Stimulated activated CD8-positive, alpha-beta memory T cell treated with anti-CD3 and anti-CD28 coated beads, Interleukin-7, amount 100 ng/mL, for 48 hours (primary cell): ENCODE results near the gene PCDHA5.
"Not testable (repeated sequence)": the region's sequence is repeated elsewhere in the genome, so short reads cannot be mapped to it uniquely, and the experiment has no call there.

Experiments
- DNase-seq, 2 donors: peaks; one replicate each; pipeline ENCODE4 v3.0.0-alpha.2; 2020; ENCODE audit warnings: low read depth in 1 of 2; ENCODE audit errors: extremely low read depth in 1 of 2

The PCDHA5 gene

DNA sequence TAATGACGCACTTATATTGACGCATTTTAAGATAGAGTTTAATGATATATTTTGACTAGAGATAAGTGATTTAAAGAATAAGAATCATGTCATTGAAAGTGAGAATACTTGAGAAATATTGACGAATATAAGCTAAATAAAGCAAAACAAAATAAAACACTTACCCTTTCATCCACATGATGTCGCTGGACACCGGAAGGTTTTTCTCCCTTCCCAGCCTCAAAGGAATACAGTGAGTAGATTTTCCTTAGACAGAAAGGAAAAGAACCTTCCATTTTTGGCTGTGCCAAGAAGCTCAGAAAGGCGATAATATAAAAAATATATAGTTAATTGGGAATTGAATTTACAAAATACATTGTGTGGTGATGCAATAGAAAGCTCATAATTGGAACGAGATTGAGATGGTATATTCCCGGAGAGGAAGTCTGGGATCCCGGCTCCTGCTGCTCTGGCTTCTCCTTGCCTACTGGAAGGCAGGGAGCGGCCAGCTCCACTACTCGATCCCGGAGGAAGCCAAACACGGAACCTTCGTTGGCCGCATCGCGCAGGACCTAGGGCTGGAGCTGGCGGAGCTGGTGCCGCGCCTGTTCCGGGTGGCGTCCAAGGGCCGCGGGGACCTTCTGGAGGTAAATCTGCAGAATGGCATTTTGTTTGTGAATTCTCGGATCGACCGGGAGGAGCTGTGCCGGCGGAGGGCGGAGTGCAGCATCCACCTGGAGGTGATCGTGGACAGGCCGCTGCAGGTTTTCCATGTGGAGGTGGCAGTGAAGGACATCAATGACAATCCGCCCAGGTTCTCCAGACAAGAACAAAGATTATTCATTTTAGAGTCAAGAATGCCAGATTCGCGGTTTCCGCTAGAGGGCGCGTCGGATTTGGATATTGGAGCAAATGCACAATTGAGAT is at the start of gene PCDHA5:
Gene PCDHA5, plus strand, starts transcription at position 239 of the 906 bp plus-strand sequence.
- no peak for DNase-seq

DNA sequence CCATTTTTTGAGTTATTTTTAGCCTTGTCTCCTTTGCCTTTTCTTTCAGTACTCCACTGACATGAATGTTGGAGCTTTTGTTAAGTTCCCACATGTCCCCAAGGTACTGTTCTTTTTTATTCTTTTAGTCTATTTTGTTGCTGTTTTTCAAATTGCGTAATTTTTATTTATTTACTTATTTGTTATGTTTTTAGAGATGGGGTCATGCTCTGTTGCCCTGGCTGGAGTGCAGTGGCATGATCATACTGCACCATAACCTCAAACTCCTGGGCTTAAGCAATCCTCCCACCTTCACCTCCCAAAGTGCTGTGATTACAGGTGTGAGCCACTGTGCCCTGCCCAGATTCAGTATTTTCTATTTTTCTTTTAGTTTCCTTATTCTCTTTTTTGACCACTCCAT is 40.9 kb upstream of the PCDHA5 start:
- DNase-seq = no peak

DNA sequence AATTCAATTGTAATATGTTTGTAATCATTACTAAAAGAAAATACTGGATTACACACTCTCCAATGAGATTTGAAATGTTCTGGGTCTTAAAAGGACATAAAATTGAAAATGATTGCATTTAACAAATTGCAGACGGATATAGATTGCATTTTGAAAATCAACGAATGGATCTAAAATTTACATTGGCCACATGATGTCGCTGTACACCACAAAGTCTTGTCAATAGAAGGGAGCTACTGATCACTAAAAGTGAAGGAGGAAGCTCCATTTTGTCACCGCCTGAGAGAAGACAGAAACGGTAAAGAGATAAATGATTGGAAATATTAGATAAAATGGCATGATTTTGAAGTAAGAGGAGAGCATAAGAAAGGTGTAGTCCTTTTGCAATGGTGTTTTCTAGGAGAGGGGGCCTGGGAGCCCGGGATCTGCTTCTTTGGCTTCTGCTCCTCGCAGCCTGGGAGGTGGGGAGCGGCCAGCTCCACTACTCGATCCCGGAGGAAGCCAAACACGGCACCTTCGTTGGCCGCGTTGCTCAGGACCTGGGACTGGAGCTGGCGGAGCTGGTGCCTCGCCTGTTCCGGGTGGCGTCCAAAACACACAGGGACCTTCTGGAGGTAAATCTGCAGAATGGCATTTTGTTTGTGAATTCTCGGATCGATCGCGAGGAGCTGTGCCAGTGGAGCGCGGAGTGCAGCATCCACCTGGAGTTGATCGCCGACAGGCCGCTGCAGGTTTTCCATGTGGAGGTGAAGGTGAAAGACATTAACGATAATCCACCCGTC is 35.3 kb upstream of the PCDHA5 start, which contains the start of gene PCDHA1:
Gene PCDHA1, plus strand, starts transcription at position 236 of the 782 bp plus-strand sequence.
- DNase-seq = no peak

DNA sequence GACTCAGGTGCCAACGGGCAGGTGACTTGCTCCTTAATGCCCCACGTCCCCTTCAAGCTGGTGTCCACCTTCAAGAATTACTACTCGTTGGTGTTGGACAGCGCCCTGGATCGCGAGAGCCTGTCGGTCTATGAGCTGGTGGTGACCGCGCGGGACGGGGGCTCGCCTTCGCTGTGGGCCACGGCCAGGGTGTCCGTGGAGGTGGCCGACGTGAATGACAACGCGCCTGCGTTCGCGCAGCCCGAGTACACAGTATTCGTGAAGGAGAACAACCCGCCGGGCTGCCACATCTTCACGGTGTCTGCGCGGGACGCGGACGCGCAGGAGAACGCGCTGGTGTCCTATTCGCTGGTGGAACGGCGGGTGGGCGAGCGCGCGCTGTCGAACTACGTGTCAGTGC is 34.0 kb upstream of the PCDHA5 start:
- DNase-seq = not testable (repeated sequence)

DNA sequence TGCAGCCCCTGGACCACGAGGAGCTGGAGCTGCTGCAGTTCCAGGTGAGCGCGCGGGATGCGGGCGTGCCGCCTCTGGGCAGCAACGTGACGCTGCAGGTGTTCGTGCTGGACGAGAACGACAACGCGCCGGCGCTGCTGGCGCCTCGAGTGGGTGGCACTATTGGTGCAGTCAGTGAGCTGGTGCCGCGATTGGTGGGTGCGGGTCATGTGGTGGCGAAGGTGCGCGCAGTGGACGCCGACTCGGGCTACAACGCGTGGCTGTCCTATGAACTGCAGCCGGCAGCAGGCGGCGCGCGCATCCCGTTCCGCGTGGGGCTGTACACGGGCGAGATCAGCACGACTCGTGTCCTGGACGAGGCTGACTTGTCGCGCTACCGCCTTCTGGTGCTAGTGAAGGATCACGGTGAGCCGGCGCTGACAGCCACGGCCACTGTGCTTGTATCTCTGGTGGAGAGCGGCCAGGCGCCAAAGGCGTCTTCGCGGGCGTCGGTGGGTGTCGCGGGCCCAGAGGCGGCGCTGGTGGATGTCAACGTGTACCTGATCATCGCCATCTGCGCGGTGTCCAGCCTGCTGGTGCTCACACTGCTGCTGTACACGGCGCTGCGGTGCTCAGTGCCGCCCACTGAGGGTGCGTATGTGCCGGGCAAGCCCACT is 33.4 kb upstream of the PCDHA5 start:
- not testable (repeated sequence) for DNase-seq

DNA sequence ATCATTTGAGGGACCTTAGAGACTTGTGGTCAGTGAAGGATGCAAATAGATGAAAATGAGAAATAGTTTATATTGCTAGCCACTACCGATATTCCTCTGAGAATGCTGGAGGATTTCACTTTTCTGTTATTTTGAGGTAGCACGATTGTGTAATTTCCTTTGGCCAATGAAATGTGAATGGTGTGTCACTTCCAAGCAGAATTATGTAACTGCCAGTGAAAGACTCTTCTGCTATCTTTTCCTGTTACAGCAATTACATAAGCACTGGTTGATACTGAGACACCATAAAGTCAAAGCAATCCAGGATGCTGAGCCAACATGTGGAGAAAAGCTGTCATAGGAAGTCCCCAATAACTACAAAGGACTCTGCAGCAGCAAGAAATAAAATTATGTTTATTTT is 30.3 kb upstream of the PCDHA5 start:
- DNase-seq = no peak

DNA sequence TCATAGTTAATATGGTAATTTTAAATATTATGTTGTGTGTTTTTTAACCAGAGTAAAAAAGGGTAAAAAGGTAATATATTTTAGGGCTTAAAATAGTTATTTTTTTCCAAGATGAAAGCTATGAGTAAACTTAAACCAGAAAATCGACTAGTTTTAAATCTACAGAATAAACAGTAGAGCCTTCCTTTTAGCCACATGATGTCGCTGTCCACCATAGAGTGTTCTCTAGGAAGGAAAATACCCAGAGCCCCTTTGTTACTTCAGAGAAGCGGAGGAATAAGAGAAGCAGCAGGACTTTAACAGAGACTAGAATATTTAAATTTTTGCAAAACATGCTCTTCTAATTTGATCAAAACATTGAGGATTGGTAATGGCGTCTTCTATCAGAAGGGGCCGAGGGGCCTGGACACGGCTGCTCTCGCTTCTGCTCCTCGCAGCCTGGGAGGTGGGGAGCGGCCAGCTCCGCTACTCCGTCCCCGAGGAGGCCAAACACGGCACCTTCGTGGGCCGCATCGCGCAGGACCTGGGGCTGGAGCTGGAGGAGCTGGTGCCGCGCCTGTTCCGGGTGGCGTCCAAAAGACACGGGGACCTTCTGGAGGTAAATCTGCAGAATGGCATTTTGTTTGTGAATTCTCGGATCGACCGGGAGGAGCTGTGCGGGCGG is 26.7 kb upstream of the PCDHA5 start, which contains the start of gene PCDHA2:
Gene PCDHA2, plus strand, starts transcription at position 258 of the 664 bp plus-strand sequence.
- no peak for DNase-seq

DNA sequence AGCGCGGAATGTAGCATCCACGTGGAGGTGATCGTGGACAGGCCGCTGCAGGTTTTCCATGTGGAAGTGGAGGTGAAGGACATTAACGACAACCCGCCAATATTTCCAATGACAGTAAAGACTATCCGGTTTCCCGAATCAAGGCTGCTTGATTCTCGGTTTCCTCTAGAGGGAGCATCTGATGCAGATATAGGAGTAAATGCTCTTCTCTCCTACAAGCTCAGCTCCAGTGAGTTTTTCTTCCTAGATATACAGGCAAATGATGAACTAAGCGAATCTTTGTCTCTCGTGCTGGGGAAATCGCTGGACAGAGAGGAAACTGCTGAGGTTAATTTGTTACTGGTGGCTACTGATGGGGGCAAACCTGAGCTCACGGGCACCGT is 26.2 kb upstream of the PCDHA5 start:
- no peak for DNase-seq

DNA sequence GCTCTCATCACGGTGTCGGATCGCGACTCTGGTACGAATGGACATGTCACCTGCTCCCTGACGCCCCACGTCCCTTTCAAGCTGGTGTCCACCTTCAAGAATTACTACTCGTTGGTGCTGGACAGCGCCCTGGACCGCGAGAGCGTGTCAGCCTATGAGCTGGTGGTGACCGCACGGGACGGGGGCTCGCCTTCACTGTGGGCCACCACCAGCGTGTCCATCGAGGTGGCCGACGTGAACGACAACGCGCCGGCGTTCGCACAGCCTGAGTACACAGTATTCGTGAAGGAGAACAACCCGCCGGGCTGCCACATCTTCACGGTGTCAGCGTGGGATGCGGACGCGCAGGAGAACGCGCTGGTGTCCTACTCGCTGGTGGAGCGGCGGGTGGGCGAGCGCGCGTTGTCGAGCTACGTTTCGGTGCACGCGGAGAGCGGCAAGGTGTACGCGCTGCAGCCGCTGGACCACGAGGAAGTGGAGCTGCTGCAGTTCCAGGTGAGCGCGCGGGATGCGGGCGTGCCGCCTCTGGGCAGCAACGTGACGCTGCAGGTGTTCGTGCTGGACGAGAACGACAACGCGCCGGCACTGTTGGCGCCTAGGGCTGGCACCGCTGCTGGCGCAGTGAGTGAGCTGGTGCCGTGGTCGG is 25.2 kb upstream of the PCDHA5 start:
- not testable (repeated sequence) for DNase-seq

DNA sequence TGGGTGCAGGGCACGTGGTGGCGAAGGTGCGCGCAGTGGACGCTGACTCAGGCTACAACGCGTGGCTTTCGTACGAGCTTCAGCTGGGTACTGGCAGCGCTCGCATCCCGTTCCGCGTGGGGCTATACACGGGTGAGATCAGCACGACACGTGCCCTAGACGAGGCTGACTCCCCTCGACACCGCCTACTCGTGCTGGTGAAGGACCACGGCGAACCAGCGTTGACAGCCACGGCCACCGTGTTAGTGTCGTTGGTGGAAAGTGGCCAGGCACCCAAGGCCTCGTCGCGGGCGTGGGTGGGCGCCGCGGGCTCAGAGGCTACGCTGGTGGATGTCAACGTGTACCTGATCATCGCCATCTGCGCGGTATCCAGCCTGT is 24.7 kb upstream of the PCDHA5 start:
- no peak for DNase-seq

DNA sequence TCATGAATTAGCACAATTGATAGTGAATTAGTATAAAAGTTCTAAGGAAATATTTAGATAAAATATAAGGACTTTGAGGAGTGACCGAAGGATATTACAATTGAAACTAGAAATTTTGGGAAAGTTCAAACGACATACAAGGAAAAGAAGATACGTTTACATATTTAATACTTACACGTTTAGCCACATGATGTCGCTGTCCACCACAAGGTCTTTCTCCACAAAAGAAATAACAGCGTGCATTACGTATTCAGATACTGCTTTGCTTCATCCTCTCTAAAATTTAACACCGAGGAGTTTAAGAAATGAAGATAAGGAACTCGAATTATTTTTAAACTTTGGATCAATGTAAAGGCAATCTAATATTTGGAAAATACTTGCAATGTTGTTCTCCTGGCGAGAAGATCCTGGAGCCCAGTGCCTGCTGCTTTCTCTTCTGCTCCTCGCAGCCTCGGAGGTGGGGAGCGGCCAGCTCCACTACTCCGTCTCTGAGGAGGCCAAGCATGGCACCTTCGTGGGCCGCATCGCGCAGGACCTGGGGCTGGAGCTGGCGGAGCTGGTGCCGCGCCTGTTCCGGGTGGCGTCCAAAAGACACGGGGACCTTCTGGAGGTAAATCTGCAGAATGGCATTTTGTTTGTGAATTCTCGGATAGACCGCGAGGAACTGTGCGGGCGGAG is 20.5 kb upstream of the PCDHA5 start, which contains the start of gene PCDHA3:
Gene PCDHA3, plus strand, starts transcription at position 242 of the 678 bp plus-strand sequence.
- no peak for DNase-seq

DNA sequence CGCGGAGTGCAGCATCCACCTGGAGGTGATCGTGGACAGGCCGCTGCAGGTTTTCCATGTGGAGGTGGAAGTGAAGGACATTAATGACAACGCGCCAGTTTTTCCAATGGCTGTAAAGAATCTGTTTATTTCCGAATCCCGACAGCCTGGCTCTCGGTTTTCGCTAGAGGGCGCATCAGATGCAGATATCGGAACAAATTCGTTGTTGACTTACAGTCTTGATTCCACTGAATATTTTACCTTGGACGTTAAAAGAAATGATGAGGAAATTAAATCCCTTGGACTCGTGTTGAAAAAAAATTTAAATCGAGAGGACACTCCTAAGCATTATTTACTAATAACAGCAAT is 19.9 kb upstream of the PCDHA5 start:
- DNase-seq = no peak

DNA sequence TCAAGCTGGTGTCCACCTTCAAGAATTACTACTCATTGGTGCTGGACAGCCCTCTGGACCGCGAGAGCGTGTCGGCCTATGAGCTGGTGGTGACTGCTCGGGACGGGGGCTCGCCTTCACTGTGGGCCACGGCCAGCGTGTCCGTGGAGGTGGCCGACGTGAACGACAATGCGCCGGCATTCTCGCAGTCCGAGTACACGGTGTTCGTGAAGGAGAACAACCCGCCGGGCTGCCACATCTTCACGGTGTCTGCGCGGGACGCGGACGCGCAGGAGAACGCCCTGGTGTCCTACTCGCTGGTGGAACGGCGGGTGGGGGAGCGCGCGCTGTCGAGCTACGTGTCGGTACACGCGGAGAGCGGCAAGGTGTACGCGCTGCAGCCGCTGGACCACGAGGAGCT is 19.0 kb upstream of the PCDHA5 start:
- DNase-seq = not testable (repeated sequence)

DNA sequence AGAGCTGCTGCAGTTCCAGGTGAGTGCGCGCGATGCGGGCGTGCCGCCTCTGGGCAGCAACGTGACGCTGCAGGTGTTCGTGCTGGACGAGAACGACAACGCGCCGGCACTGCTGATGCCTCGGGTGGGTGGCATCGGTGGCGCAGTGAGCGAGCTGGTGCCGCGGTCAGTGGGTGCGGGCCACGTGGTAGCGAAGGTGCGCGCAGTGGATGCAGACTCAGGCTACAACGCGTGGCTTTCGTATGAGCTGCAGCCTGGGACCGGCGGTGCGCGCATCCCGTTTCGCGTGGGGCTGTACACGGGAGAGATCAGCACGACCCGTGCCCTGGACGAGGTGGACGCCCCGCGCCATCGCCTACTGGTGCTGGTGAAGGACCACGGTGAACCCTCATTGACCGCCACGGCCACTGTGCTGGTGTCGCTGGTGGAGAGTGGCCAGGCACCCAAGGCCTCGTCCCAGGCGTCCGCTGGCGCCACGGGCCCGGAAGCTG is 18.6 kb upstream of the PCDHA5 start:
- DNase-seq = no peak

DNA sequence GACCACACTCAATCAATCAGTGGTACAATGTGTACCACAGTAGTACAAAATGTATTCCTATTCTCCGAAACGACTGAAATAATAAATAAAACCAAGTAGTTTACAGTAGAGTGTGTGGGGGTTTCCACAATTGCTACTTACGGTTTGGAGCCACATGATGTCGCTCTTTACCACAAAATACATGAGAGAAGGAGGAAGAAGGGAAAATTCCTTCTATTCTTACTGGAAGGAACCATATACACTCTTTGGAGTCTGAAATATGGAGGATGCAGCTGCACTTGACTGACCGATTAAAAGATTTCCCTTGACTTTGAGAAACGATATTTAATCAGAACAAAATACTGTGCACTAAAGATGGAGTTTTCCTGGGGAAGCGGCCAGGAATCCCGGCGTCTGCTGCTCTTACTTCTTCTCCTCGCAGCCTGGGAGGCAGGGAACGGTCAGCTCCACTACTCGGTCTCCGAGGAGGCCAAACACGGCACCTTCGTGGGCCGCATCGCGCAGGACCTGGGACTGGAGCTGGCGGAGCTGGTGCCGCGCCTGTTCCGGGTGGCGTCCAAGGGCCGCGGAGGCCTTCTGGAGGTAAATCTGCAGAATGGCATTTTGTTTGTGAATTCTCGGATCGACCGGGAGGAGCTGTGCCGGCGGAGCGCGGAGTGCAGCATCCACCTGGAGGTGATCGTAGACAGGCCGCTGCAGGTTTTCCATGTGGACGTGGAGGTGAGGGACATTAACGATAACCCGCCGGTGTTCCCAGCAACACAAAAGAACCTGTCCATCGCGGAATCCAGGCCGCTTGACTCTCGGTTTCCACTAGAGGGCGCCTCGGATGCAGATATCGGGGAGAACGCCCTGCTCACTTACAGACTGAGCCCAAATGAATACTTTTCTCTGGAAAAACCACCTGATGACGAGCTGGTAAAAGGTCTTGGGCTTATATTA is 14.3 kb upstream of the PCDHA5 start, which contains the start of gene PCDHA4:
Gene PCDHA4, plus strand, starts transcription at position 235 of the 942 bp plus-strand sequence.
- DNase-seq = no peak

DNA sequence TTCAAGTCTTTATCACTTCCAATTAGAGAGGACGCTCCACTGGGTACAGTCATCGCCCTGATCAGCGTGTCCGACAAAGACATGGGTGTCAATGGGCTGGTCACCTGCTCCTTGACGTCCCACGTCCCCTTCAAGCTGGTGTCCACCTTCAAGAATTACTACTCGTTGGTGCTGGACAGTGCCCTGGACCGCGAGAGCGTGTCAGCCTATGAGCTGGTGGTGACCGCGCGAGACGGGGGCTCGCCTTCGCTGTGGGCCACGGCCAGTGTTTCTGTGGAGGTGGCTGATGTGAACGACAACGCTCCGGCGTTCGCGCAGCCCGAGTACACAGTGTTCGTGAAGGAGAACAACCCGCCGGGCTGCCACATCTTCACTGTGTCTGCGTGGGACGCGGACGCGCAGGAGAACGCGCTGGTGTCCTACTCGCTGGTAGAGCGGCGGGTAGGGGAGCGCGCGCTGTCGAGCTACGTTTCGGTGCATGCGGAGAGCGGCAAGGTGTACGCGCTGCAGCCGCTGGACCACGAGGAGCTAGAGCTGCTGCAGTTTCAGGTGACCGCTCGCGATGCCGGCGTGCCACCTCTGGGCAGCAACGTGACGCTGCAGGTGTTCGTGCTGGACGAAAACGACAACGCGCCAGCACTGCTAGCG is 13.0 kb upstream of the PCDHA5 start:
- not testable (repeated sequence) for DNase-seq

DNA sequence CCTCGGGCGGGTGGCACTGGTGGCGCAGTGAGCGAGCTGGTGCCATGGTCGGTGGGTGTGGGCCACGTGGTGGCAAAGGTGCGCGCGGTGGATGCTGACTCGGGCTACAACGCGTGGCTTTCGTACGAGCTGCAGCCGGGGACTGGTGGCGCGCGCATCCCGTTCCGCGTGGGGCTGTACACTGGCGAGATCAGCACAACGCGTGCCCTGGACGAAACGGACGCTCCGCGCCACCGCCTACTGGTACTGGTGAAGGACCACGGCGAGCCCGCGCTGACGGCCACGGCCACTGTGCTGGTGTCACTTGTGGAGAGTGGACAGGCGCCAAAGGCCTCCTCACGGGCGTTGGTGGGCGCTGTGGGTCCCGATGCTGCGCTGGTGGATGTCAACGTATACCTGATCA is 12.5 kb upstream of the PCDHA5 start:
- DNase-seq = no peak

DNA sequence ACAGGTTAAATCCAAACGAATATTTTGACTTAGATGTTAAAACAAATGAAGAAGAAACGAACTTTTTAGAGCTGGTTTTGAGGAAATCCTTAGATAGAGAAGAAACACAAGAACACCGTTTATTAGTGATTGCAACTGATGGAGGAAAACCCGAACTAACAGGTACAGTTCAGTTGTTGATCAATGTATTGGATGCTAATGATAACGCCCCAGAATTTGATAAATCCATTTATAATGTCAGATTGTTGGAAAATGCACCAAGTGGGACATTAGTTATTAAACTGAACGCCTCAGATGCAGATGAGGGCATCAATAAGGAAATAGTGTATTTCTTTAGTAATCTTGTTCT is 842 bp downstream of the PCDHA5 start:
- DNase-seq = no peak
